Measurements from ENCODE around the gene INO80. TPM values are rescaled to one million over a fixed set of nuclear protein-coding genes. Genes with fewer than 3 reads are reported as not detected.

Gene INO80
- total RNA-seq, 1 donor = 24.9 TPM

DNA sequence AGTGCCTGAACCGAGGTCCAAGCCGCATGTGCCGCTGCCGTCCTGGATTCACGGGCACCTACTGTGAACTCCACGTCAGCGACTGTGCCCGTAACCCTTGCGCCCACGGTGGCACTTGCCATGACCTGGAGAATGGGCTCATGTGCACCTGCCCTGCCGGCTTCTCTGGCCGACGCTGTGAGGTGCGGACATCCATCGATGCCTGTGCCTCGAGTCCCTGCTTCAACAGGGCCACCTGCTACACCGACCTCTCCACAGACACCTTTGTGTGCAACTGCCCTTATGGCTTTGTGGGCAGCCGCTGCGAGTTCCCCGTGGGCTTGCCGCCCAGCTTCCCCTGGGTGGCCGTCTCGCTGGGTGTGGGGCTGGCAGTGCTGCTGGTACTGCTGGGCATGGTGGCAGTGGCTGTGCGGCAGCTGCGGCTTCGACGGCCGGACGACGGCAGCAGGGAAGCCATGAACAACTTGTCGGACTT, 179.8 kb downstream of the INO80 start:
- no peak for DNase-seq (ENCODE audit: low read depth)
- TF ChIP-seq, protein P1, sequence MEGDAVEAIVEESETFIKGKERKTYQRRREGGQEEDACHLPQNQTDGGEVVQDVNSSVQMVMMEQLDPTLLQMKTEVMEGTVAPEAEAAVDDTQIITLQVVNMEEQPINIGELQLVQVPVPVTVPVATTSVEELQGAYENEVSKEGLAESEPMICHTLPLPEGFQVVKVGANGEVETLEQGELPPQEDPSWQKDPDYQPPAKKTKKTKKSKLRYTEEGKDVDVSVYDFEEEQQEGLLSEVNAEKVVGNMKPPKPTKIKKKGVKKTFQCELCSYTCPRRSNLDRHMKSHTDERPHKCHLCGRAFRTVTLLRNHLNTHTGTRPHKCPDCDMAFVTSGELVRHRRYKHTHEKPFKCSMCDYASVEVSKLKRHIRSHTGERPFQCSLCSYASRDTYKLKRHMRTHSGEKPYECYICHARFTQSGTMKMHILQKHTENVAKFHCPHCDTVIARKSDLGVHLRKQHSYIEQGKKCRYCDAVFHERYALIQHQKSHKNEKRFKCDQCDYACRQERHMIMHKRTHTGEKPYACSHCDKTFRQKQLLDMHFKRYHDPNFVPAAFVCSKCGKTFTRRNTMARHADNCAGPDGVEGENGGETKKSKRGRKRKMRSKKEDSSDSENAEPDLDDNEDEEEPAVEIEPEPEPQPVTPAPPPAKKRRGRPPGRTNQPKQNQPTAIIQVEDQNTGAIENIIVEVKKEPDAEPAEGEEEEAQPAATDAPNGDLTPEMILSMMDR (IDR thresholded peaks at IDR 0.05; ENCODE audit: insufficient read depth, low read length) = no peak
- no peak overlapping the region for H3K4me3 ChIP-seq (ENCODE audit: low read depth, low read length)

DNA sequence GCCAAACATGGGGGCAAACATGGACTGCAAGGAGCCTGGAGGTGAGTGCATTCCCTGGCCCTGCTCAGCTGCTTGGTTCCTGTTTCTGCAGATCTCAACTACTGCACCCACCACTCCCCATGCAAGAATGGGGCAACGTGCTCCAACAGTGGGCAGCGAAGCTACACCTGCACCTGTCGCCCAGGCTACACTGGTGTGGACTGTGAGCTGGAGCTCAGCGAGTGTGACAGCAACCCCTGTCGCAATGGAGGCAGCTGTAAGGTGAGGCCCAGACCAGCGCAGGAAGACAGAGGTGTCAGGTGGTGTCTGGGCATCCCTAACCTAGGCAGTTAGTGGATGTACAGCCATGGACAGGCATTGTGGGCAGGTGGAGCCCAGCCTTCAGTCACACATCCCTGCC, 181.6 kb downstream of the INO80 start:
- TF ChIP-seq, protein P1 (IDR thresholded peaks at IDR 0.05; ENCODE audit: insufficient read depth, low read length) = no peak
- DNase-seq (ENCODE audit: low read depth) = no peak
- no peak overlapping the region for H3K4me3 ChIP-seq (ENCODE audit: low read depth, low read length)

DNA sequence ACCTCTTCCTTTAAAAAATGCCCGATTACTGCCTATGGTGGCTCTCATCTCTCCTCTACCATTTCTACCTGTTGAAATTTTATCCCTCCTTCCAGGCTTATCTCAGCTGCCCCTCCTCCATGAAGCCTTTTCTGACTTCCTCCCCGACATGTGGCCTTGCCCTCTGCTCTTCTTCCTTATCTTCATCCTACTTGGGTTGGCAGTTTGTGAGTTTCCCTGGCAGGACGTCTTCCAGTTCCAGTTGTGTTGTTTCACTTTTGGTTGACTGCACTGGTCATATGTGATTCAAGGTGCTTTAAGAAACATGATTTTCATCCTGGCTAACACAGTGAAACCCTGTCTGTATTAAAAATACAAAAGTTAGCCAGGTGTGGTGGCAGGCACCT, 182.6 kb downstream of the INO80 start:
- no peak for DNase-seq (ENCODE audit: low read depth)
- H3K4me3 ChIP-seq (ENCODE audit: low read depth, low read length) = no peak overlapping the region
- TF ChIP-seq, protein P1 (IDR thresholded peaks at IDR 0.05; ENCODE audit: insufficient read depth, low read length) = no peak

DNA sequence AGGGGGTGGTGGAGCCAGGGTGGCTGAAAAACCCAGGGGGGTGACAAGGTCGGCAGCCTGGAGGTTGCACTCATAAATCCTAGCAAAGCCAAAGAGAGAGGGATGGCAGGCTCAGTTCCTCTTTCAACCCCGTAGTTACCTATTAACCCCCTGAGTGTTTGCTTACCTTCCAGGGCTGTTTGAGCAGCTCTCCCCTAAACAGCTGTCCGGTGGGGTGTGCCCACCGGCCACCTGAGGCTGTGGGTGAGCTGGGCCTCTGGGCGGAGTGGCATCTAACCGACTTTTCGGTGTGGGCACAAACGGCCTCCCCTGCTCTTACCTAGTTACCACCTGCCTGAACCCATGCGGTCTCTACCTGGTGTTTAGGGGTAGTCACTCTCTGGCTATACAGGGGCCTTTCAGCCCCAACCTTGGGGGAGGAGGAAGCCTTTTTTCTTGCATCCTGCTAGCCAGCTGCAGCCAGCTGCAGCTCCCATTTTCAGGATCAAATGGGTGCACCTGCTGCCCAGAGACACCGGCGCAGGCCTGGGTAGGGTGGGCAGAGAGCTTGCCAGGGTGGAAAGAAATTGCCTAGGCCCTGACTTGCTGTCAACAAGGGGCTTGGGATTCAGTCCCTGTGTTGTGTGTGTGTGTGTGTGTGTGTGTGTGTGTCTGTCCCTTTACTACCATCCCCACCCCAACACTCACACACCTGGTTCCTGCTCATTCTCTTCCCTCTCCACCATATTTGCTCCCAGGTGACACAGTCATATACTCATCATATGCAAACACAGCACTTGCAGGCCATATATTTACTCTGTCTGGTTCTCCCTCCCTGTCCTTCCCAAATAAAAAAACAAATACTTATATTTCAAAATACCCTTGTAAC, 183.2 kb downstream of the INO80 start:
- TF ChIP-seq, protein P1 (IDR thresholded peaks at IDR 0.05; ENCODE audit: insufficient read depth, low read length) = no peak
- no peak overlapping the region for H3K4me3 ChIP-seq (ENCODE audit: low read depth, low read length)
- DNase-seq (ENCODE audit: low read depth) = no peak

DNA sequence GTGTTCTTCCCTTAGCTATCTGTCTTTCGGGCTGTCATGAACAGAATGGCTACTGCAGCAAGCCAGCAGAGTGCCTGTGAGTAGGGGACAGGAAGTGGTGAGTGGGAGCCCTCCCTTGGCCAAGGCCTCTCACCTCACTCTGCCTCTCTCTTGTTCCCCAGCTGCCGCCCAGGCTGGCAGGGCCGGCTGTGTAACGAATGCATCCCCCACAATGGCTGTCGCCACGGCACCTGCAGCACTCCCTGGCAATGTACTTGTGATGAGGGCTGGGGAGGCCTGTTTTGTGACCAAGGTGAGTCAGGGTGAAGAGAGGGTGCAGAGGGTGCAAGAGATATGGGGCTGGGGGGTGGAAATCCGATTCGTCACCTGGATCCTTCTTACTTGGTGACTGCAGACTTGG, 183.9 kb downstream of the INO80 start:
- TF ChIP-seq, protein P1 (IDR thresholded peaks at IDR 0.05; ENCODE audit: insufficient read depth, low read length) = no peak
- no peak for DNase-seq (ENCODE audit: low read depth)
- no peak overlapping the region for H3K4me3 ChIP-seq (ENCODE audit: low read depth, low read length)

DNA sequence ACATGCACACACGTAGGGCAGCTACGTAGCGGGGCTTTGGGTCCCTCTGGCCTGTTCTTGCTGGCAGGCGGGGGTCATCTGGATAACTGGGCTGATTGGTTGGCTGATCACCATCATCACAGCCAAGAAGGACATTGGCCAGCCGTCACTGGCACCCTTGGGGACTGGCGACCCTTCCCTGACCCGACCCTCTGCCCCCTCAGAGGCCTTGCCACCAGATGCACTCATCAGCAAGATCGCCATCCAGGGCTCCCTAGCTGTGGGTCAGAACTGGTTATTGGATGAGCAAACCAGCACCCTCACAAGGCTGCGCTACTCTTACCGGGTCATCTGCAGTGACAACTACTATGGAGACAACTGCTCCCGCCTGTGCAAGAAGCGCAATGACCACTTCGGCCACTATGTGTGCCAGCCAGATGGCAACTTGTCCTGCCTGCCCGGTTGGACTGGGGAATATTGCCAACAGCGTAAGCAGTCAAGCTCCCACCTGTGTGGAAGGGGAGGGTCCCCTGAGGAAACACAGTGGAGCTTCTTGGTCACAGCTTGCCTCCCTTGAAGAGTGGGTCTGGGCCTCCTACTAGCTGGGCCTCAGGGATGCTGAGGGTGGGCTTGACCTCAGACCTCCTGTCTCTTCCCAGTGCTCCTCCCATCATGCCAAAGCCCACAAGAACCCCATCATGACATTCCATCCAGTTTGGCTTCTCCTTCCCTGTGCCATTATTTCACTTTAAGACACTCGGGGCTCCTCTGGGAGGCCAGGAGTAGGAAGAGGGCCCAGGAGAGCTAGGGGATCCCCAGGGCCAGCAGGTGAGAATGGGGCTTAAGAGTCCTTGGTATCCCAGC, 184.6 kb downstream of the INO80 start:
- DNase-seq (ENCODE audit: low read depth) = no peak
- TF ChIP-seq, protein P1 (IDR thresholded peaks at IDR 0.05; ENCODE audit: insufficient read depth, low read length) = no peak
- no peak overlapping the region for H3K4me3 ChIP-seq (ENCODE audit: low read depth, low read length)
